HG02981 (cell line): ENCODE measurements around the gene RBM33.
A peak's percentile ranks its signal among the peaks of the same experiment; 100 is the strongest.
"Not testable (repeated sequence)": the region's sequence is repeated elsewhere in the genome, so short reads cannot be mapped to it uniquely, and the experiment has no call there.

Experiments used
- ATAC-seq: cut with Tn5 transposase; IDR thresholded peaks from one replicate; pipeline ENCODE4 v1.9.1; 2021; ENCODE audit warnings: mild to moderate bottlenecking, moderate library complexity; ENCODE audit not compliant: unreplicated experiment

The RBM33 gene, protein sequence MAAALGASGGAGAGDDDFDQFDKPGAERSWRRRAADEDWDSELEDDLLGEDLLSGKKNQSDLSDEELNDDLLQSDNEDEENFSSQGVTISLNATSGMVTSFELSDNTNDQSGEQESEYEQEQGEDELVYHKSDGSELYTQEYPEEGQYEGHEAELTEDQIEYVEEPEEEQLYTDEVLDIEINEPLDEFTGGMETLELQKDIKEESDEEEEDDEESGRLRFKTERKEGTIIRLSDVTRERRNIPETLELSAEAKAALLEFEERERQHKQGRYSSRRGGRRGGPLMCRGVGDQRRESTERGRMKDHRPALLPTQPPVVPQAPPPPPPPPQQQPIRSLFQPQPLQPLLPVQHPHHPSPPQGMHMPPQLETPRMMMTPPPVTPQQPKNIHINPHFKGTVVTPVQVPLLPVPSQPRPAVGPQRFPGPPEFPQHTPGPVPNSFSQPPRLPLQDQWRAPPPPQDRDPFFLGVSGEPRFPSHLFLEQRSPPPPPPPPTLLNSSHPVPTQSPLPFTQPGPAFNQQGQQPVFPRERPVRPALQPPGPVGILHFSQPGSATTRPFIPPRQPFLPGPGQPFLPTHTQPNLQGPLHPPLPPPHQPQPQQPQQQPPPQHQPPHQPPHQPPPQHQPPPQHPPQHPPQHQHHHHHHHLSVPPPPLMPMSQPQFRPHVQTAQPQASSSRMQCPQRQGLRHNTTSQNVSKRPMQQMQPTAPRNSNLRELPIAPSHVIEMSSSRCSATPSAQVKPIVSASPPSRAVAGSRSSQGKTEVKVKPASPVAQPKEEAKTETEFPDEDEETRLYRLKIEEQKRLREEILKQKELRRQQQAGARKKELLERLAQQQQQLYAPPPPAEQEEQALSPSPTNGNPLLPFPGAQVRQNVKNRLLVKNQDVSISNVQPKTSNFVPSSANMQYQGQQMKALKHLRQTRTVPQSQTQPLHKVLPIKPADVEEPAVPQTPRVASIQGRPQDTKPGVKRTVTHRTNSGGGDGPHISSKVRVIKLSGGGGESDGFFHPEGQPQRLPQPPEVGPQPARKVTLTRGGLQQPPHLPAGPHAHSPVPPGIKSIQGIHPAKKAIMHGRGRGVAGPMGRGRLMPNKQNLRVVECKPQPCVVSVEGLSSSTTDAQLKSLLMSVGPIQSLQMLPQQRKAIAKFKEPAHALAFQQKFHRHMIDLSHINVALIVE

DNA sequence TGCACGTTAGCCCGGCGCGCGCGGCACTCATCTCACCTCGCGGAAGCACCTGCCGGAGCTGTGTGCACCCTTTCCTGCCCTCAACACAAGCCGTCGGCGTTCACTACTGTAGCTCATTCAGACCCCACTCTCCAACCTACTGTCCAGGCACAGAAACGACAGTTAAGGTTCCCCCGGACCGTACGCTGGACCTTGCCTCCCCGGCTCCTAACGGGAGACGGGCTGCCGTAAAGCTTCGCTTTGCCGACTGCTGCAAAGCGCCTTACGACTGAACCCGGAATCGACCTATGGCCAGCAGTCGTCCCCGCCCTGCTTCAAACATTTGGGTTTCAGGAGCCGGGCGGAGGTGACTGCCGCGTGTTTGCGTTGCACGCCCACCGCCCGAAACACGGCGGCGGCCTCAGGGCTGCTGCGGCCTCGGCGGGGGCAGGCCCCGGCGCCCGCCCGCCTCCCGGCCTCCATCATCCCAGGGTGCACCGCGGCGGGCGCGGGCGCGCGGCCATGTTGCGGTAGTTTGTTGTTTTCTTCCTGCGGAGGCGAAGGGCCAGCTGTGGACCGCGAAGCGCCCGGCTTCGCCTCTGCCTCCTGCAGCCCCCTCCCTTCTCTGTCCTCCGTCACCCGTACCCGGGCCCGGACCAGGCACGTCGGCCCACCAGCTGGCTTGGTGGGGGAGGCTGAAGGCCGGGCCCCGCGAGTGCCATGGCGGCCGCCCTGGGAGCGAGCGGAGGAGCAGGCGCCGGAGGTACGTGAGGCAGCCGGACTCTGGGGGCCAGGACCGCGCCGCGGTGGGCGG lies at the start of gene RBM33:
Gene RBM33, plus strand, starts transcription at position 484 of the 793 bp plus-strand sequence. Its CDS starts 216 bp downstream, at position 700.
- ATAC-seq = peak; percentile 66

DNA sequence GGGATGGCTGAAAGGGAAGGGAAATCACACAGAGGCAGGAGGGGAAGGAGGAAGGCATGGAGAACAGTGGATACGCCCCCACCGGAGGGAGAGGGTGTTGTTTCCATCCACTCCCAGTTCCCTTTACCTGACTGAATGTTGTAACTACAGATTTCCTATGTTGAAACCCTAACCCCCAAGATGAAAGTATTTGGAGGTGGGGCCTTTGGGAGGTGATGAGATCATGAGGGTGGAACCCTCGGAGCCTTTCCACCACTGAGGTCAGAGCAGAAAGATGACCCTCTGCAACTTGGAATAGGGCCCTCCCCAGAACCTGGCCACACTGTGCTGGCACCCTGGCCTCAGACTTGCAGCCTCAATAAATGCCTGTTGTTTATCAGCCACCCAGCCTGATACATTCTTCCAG lies 49.5 kb upstream of the RBM33 start:
- no peak for ATAC-seq

DNA sequence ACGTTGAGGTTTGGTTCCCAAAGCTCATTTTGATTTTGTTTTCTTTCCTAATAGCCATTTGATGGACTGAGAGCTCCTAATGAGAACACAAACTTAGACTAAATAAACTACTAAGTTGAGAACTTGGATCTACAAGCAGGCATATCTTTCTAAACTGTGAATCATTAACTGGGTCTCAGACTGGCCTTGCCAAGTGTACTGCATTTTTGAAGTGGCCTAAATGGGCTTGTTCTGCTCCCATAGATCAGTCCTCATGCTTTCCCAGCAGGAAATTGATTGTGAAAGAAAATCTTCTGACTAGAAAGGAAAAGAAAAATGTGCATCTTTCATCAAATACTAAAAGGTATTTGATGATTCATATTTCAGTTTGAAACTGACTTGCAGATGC lies 46.7 kb upstream of the RBM33 start:
- no peak for ATAC-seq

DNA sequence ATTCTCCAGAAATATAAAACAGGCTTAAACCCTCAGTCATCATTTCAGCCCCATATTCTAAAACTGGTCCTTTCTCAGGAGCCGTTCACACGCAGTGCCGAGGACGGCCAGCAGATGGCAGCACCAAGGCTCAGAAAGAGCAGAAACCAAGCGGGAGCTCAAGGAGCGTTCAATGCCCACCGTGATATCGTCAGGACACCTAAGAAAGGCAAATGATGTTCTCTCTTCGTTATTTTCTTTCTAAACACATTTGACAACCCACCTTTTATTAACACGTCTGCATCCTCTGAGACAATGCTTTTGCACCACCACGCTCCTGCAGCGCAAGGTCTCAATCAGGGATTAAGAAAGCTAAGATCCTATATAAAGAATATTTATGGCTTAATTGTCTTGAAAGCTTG lies 45.7 kb upstream of the RBM33 start:
- peak; percentile 77 for ATAC-seq

DNA sequence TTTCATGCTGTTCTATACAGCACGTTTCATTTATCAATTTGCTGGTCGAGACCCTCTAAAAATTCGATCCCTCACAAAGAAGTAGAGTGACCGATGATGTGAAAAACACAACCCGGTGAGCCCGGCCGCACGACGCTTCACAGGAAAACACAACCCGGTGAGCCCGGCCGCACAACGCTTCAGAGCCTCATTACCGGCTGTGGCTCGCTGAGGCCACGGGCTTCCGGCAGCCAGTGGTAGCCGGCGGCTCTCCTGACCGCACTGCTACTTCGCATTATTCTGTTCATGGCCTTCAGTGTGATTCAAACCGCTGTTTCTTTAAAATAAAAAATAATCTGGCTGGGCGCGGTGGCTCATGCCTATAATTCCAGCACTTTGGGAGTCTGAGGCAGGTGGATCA lies 42.3 kb upstream of the RBM33 start:
- ATAC-seq = no peak

DNA sequence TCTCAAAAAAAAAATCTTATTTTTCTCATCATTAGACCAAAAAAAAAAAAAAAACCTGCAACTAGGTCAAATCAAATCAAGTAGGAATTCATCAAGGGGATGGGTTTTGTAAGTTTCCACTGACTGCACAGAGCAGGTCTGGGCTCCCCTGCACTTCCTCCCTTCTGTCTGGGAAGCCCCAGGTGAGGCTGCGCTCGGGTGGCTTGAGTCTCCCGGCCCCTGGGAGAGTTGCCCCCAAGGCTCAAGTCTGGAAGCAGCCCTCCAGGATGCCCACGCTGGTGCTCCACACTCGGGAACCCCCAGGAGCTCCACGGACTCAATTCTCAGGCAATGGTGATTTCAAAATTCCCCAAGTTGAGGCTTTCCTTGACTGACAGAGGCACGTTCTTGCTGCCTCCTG lies 41.7 kb upstream of the RBM33 start:
- ATAC-seq = no peak

DNA sequence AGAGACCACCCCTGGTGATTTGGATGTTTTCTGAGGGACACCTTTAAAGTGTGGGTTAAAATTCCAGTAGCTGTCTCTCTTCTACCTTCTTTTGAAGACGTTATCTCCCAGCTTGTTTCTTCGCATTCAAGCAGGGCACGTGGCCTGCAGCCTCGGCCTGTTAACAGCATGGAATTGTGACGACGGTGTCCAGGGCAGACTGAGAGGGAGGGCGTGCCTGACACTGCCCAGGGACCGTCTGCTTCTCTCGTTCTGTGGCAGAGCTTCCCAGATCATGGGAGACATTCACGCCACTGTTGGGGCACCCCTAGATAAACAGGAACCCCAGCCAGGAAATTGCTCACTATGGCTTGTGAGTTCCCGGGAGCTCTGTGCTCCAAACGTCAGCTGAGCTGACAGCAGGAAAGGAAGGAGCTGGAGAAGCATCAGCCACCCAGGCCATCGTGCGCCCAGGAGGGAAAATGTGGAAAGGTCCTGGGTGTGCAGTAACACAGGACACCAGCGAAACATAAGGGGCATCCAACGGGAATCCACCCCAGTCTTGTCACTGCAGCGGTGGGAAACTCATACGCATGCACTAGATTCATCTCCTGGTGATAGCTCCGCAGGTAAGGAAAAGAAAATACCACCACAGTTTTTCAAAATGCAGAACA lies 41.1 kb upstream of the RBM33 start:
- no peak for ATAC-seq

DNA sequence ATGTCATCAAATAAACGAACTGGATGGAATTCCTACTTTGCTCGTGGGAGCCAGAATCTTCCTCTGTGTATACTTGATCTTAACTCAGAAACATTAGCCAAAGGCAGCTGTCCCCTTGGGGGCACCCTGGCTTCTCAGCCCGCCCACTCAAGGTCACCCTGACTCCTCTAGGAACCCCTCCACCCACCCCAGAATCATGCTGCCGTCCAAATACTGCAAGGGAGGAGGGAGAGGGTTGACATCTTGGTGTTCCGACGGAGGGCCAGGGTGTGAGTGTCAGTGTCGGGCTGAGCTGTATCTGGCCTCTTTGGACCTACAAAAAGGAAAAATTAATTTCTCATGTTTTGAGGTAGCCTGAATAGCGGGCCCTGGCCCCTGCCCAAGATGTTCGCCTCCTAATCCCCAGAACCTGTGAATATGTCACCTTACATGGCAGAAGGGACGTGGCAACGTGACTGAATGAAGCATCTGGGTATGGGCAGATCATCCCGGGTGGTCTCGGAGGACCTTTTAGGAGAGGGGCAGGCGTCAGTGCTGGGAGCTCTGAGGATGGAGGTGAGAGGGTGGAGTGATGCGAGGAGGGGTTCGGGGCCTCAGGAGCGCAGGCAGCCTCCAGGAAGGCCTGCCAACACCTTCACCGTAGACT lies 40.5 kb upstream of the RBM33 start:
- ATAC-seq = no peak

DNA sequence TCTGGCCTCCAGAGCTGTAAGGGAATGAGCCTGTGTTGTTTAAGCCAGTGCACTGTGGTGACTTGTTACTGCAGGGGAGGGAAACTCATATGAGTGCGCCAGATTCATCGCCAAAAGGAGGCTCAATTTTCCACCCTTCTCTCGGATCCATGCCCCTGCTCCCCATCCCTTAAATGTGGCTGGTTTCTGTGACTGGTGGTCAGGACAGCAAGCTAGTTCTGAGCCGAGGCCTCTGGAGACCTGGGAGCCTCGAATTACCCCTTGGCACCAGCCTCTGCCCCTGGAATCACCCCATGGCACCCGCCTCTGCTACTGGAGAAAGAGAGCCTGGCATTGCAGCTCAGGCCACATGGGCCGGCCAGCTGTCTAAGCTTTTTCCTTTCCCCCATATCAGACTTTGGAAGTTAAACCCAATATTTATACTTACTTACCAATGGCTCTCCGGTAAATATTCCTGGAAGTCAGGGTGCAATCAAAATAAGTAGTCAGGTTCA lies 39.9 kb upstream of the RBM33 start:
- no peak for ATAC-seq

DNA sequence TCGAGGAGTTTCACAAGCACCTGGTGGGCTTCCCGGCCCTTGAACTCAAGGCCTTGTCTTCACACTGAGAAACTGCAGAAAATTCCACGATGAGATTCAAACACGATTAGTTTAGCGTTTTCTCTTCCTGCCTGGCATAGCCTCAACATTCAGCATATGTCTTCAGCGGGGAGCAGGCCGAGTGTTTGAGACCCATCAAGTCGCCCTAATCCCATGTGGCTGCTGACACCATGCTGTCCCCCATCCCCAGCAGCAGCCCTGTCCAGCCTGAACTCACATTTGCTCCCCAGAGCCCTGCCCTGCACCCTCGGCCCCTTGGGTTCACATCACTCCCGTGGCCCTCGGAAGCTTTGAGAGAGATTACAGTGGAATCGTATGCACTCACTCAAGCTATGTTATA lies 35.3 kb upstream of the RBM33 start:
- no peak for ATAC-seq

DNA sequence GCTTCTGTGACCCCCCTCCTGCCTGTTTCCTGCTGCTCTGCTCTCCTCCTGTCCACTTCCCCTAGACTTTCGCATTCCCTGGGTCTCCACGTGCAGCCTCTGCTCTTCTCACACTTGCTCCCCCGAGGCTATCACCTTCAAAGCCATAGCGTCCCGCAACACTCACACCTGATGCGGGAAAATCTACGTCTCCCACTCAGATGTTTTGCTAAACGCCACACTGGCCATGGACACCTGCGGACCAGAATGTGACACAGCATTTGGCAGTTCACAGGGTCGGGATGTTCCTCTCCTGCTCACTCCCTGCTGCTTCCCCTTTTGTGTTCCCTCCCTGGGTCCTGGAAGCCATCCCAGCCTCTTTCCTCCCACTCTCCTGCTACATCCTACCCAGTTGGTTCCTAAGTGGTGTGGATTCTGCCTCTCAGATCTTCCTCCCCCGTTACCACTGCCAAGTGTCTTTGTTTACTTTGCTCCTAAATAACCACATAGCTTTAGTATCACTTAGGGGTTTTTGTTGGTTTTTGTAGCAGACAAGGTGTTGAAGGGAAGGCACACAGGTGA lies 33.7 kb upstream of the RBM33 start:
- ATAC-seq = no peak

DNA sequence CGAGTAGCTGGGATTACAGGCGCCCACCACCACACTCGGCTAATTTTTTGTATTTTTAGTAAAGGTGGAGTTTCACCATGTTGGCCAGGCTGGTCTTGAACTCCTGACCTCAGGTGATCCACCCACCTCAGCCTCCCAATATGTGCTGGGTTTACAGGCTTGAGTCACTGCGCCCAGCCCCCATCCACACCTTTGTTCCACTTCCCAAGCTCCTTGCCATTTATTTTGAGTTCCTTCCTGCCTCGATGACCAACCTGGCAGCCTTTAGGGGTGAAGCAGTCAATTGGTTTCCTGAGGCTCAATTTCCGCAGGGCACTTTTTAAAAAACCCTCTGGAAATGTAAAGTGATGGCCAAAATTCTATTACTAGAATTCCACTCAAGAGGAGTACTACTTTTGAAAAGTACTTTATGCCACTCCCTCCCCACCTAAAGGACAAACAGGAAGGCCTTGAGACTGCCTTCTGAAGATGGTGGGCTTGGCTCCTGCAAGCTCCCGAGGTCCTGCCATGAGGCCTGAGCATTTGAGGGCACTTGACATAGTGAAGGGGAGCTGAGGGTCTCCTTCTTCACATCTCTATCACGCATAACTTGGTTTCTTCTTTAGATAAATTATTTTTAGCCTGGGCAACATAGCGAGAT lies 32.5 kb upstream of the RBM33 start:
- ATAC-seq = no peak

DNA sequence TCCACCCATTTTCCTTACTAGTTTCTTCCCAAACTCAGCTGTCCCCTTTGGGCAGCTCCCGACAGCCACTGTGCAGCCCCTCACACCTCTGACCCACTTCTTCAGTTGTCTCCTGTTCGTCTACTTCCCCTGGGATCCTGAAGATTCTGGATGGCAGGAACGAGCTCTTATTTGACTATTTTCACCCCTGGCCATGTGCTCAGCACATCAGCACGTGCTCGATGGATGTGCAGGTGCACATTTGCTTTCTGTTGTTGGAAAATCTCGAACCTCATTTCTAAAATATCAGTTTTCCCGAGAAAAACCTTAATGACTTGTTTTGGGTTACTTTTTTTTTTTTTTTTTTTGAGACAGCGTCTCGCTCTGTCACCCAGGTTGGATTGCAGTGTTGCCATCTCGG lies 31.8 kb upstream of the RBM33 start:
- ATAC-seq = no peak

DNA sequence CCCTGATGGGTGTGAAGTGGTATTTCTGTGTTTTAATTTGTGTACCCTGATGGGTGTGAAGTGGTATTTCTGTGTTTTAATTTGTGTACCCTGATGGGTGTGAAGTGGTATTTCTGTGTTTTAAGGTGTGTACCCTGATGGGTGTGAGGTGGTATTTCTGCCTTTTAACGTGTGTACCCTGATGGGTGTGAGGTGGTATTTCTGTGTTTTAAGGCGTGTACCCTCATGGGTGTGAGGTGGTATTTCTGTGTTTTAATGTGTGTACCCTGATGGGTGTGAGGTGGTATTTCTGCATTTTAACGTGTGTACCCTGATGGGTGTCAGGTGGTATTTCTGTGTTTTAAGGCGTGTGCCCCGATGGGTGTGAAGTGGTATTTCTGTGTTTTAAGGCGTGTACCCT lies 29.4 kb upstream of the RBM33 start:
- not testable (repeated sequence) for ATAC-seq

DNA sequence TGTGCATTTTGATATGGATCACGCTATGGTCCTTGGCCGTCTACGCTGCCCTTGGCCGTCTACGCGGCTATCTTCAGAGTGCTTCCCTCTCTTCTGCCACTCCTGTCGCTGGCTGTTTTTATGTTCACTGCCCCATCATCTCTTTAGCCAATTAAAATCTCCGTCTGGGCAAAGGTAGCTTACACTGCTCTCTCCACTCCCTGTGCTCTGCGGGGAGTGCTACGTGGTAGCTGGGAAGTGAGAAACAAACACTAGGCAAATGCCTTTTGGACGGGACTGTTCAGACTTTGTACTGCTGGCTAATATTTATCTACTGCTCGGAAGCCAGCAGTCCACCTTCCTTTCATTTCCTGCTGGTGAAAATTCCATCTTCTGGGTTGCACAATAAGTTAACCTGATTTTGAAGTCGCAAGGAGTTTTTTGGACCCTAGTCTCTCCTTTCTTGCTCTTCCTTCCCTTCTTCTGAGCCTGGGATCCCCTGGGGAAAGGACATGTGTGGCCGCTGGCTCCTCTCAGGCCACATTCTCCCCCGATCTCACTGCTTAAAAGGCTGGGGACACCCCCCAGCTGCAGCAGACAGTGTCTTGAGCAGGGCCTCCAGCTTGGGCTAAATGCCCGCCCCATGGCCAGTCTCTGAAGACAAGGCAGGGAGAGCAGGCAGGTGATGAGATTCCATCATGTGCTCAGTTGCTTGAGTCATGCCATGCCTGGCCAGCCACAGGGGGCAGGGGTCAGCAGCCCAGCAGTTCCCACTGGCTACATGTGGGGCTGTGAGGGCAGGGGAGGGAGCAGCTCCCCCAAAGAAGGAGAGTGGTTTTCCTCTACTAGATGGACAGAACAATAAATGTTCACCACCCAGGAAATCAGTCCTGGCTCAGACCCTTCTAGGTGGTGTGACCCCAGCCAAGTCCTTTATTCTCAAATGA lies 25.5 kb upstream of the RBM33 start:
- no peak for ATAC-seq

DNA sequence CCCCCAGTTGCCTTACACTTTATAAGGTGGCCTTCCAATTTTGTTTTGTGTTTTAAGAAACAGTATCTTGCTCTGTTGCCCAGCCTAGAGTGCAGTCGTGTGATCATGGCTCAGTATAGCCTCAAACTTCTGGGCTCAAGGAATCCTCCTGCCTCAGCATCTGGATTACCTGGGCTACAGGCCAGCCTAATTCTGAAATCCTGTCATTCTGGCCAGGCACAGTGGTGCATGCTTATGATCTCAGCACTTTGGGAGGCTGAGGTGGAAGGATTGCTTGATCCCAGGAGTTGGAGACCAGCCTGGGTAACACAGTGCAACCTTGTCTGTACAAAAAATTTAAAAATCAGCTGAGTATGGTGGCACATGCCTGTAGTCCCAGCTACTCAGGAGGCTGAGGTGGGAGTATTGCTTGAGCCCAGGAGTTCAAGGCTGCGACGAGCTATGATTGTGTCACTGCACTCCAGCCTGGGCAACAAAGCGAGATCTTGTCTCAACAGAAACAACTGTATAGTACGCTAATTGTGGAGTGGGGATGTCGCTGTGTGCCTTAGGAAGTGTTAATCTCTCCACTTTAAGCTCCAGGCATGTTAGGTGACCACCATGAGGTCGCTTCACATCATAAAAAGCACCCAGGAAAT lies 24.7 kb upstream of the RBM33 start:
- no peak for ATAC-seq

DNA sequence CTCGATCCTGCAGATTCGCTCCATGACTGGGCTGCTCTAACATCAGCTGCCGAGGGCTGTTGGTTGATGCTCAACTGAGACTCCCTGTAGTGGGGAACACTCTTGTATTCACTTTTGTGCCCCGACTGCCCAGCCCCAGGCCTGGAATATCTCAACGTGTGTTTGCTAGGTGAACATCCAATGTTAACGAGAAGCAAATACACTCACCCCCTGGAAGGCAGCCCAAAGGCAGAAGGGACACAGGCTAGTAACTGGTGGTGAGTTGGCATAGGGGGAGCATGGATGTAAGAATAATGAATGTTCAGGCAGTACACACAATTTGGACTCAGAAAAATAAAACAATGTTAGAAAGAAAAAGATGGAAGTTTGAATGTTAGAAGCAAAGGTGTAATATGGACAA lies 24.0 kb upstream of the RBM33 start:
- no peak for ATAC-seq
